Esophagus (tissue), 2 donors: ENCODE measurements around the gene MAPRE2. TPM values are rescaled to one million over a fixed set of nuclear protein-coding genes. Genes with fewer than 3 reads are reported as not detected.

Experiments used
- H3K27ac ChIP-seq, 2 donors: one replicate each; pipeline ENCODE4 v1.5.1; 2013; ENCODE audit warnings: low read depth in 2 of 2, mild to moderate bottlenecking in 2 of 2, inconsistent platforms in 1 of 2, low read length in 1 of 2, moderate library complexity in 1 of 2
- H3K27me3 ChIP-seq, 2 donors: one replicate each; pipeline ENCODE4 v1.6.1; 2013; ENCODE audit warnings: low read length in 2 of 2, control low read depth in 1 of 2, mild to moderate bottlenecking in 1 of 2; ENCODE audit not compliant: insufficient read depth in 2 of 2, control insufficient read depth in 1 of 2
- H3K36me3 ChIP-seq, 2 donors: one replicate each; pipeline ENCODE4 v1.6.1; 2013; ENCODE audit warnings: low read length in 1 of 2; ENCODE audit not compliant: control insufficient read depth in 2 of 2, insufficient read depth in 2 of 2
- H3K4me1 ChIP-seq, 2 donors: one replicate each; pipeline ENCODE4 v1.6.1; 2013; ENCODE audit warnings: low read length in 1 of 2; ENCODE audit not compliant: control insufficient read depth in 2 of 2, insufficient read depth in 2 of 2
- H3K4me3 ChIP-seq, 2 donors: one replicate each; pipeline ENCODE4 v1.5.1; 2013; ENCODE audit warnings: low read length in 2 of 2, mild to moderate bottlenecking in 2 of 2, low read depth in 1 of 2, moderate library complexity in 1 of 2
- H3K9me3 ChIP-seq, 2 donors: one replicate each; pipeline ENCODE4 v1.6.1; 2013; ENCODE audit warnings: mild to moderate bottlenecking in 2 of 2, low read depth in 1 of 2, low read length in 1 of 2, moderate library complexity in 1 of 2; ENCODE audit not compliant: control insufficient read depth in 2 of 2, insufficient read depth in 1 of 2
- WGBS, 2 donors: extraction: QIAGEN DNeasy Blood & Tissue Kit; methylation state at CpG; one replicate each; pipeline ENCODE4 v1.1.7; 2013; 5-methylcytosine and 5-hydroxymethylcytosine counted together
- polyA plus RNA-seq, 2 donors: library from polyadenylated mRNA; stranded (reverse); fragments of 200-250 nt; gene quantifications; one replicate each; pipeline ENCODE4 v1.2.3, GENCODE V29; 2013
- donor health status: healthy with polysubstance abuse.
- donor health status: Bipolar disorder and iron deficiency.

MAPRE2 gene
- polyA plus RNA-seq, 2 donors: 2.4 to 3.5 TPM

DNA sequence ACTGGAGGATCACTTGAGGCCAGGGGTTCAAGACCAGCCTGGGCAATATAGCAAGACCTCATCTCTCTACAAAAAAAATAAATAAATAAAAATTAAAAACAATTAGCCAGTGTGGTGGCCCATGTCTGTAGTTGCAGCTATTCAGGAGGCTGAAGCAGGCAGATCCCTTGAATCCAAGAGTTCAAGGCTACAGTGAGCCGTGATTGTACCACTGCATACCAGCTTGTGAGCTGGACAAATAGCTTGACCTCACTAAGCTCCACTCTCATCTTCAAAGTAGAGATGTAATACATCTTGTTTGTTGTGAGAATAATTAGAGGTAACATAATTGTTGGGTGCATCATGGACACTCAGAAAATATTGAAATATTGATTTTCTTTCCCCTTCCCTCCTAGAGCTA, 31.1 kb upstream of the MAPRE2 start:
- no peak overlapping the region for H3K4me3 ChIP-seq
- no peaks in the 10 kb centered on the region for H3K36me3 ChIP-seq
- 82 to 95% methylated on average over 1 of the region's 1 CpG for WGBS, 2 donors
- no peaks in the 10 kb centered on the region for H3K9me3 ChIP-seq
- H3K27me3 ChIP-seq: peaks cover 0 to 3% of the 10 kb centered on the region in 2 donors
- no peaks in the 10 kb centered on the region for H3K4me1 ChIP-seq
- H3K27ac ChIP-seq: no peak overlapping the region

DNA sequence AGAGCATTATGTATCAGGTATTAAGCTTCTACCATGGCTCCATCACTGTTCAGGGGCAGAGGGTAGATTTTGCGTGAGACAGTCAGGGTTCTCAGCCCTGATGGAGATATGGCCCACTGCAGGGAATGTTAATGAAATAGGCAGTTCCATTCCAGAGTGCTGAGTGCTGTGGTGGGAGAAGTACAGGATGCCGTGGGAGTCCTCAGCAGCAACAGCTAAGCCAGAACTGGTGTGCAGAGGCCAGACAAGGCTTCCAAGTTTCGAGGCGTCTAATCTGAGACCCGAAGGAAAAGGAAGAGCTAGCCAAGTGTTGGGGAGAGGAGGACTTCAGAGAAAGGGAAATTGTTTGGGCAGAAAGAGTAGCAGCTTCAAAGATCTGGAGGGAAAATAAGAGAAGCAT, 30.2 kb upstream of the MAPRE2 start:
- no peaks in the 10 kb centered on the region for H3K9me3 ChIP-seq
- WGBS, 2 donors: 79 to 84% methylated on average over 5 of the region's 5 CpGs

DNA sequence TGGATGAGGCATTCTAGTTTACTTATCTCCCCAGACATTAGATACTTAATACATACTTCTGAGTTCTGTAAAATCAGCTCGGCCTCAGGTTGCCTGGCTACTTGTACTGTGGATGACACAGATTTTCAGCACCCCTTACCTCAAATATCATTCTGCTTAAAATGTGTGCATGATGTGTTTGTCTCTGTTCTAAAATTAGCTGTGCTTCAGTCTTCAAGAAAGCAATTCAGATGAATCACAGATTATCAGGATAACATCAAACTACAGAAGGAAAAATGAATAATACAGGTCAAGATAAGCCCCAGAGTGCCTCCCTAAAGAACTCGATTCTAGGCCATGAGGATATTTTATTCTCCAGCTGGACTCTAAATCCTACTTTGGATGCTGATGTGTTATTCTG, 21.3 kb upstream of the MAPRE2 start:
- H3K36me3 ChIP-seq: no peaks in the 10 kb centered on the region
- H3K9me3 ChIP-seq: no peaks in the 10 kb centered on the region
- WGBS, 2 donors: 78 to 83% methylated on average over 2 of the region's 2 CpGs
- H3K27ac ChIP-seq: no peak overlapping the region
- H3K27me3 ChIP-seq: no peaks in the 10 kb centered on the region
- no peak overlapping the region for H3K4me3 ChIP-seq
- H3K4me1 ChIP-seq: no peaks in the 10 kb centered on the region

More for the DNA sequence above, 30.2 kb upstream of the MAPRE2 start:
- H3K4me3 ChIP-seq: no peak overlapping the region
- H3K27ac ChIP-seq: no peak overlapping the region
- no peaks in the 10 kb centered on the region for H3K36me3 ChIP-seq
- H3K27me3 ChIP-seq: peaks cover 0 to 3% of the 10 kb centered on the region in 2 donors
- H3K4me1 ChIP-seq: no peaks in the 10 kb centered on the region

DNA sequence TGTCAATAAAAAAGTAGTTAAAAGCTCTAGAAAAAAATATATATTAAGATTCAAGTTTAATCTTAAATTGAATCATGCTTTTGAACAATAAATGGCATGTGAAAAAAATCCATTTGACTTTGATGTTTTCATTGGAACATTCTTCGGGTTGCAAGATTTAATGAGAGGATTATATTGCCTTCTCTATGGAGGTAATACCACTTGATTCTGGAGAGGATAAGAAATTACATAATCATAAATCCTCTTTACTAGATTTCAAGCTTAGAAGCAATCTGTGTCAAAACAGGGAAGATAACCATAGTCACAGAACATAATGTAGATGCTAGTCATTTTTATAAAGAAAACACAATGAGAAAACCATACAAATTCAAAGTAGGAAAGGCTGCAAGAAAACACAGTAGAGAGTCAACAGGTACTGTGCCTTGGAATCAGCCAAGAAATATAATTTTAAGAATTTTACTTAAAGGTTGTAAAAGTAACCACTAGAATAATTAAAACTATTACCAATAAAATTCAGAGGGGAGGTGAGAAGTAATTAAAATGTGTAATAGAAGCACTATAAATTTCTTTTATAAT, 18.7 kb upstream of the MAPRE2 start:
- H3K27ac ChIP-seq: no peak overlapping the region
- 77 to 84% methylated on average over 1 of the region's 1 CpG for WGBS, 2 donors
- H3K4me3 ChIP-seq: no peak overlapping the region
- no peaks in the 10 kb centered on the region for H3K9me3 ChIP-seq
- H3K36me3 ChIP-seq: no peaks in the 10 kb centered on the region
- no peaks in the 10 kb centered on the region for H3K4me1 ChIP-seq
- no peaks in the 10 kb centered on the region for H3K27me3 ChIP-seq

DNA sequence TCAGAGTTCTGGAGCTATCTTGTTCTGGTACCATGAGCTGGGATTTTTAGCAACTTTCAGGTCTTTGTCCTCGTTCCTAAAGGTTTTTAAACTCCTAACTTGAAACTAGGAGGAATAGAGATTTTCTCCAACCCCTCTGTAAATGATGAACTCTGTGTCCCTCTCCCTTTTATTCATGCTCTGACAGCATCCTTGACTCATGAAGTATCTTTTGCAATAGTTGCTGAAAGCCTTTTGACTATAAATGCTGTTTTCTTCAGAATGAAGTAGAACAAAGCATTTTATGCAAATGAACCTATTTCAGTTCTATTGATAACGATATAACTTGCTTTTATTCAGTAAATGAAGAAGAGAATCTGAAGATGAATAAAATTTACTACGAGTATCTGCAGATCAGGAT, 17.0 kb upstream of the MAPRE2 start:
- Histone ChIP-seq H3K9me3 (no peaks in the 10 kb centered on the region), H3K36me3 (no peaks in the 10 kb centered on the region), H3K4me3 (no peak overlapping the region), H3K27ac (no peak overlapping the region), H3K4me1 (no peaks in the 10 kb centered on the region), H3K27me3 (no peaks in the 10 kb centered on the region)
- WGBS, 2 donors: 79 to 81% methylated on average over 3 of the region's 3 CpGs

DNA sequence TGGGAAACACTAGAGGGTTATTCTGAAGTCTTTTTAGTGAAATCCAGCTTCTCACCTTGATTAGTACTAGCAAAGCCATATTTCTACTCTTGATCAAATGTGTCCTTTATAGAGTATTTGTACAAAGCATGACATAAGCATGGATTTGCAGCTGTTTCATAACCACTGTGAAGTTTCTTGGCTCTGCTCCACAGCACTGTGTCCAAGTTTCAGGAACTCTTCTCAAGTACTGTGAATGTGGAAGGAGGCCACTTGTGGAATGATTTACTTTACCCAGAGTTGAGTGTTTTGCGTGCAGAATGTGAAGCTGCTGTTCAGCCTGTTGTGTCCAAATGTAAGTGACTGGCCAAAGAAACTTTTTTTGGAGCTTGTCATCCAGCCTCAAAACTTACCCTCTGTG, 16.2 kb upstream of the MAPRE2 start:
- no peak overlapping the region for H3K4me3 ChIP-seq
- no peaks in the 10 kb centered on the region for H3K27me3 ChIP-seq
- no peak overlapping the region for H3K27ac ChIP-seq
- H3K36me3 ChIP-seq: no peaks in the 10 kb centered on the region
- 14 to 18% methylated on average over 1 of the region's 1 CpG for WGBS, 2 donors
- H3K9me3 ChIP-seq: no peaks in the 10 kb centered on the region
- no peaks in the 10 kb centered on the region for H3K4me1 ChIP-seq

DNA sequence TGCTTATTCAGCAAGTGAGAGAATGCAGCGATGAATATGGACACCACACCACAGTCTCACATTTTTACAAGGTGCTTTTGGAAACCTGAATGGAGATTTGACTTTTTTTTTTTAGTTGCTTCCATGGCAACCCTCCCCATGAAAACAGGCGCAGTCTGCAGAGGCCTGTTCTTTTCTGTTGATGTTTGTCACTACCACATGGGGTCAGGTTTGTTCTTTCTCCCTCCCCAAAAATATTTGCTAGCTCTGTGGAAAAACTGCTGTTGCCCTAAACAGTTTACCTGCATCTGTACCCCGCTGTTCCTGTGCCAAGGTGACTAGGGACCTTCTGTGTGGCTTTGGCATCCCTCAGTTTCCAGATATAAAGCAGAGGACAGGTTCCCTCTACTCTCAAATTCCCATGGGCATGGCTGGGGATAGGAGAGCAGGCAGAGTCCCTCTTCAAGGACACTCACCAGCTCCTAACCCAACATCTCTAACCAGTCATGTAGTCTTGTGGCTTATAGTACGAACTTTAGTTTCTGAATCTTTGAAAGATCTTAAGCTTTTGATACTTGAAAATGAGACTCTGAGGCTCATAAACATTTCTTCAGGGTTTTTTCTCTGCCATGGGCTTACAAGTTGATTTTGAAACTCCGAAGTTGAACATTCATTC, 14.7 kb upstream of the MAPRE2 start:
- Histone ChIP-seq H3K9me3 (no peaks in the 10 kb centered on the region), H3K36me3 (no peaks in the 10 kb centered on the region), H3K27me3 (no peaks in the 10 kb centered on the region), H3K4me1 (no peaks in the 10 kb centered on the region), H3K27ac (no peak overlapping the region), H3K4me3 (no peak overlapping the region)
- WGBS, 2 donors: 89 to 91% methylated on average over 5 of the region's 5 CpGs

DNA sequence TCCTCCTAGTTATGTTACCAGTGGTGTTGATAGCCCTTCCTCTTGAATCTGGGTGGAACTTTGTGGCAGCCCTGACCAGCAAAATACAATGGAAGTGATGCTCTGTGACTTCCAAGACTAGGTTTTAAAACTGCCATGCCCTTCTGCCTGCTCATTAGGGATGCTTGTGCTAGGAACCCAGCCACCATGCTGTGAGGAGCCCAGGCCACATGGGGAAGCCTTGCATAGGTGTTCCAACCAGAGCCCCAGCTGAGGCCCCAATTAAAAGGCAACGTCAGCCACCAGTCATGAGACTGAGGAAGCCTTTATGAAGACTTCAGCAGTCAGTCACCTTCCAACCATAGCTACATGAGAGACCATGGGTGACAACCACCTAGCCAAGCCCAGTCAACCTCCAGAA, 14.0 kb upstream of the MAPRE2 start:
- 88 to 90% methylated on average over 1 of the region's 1 CpG for WGBS, 2 donors
- no peaks in the 10 kb centered on the region for H3K36me3 ChIP-seq
- H3K27ac ChIP-seq: no peak overlapping the region
- H3K9me3 ChIP-seq: no peaks in the 10 kb centered on the region
- no peaks in the 10 kb centered on the region for H3K4me1 ChIP-seq
- no peak overlapping the region for H3K4me3 ChIP-seq
- no peaks in the 10 kb centered on the region for H3K27me3 ChIP-seq

DNA sequence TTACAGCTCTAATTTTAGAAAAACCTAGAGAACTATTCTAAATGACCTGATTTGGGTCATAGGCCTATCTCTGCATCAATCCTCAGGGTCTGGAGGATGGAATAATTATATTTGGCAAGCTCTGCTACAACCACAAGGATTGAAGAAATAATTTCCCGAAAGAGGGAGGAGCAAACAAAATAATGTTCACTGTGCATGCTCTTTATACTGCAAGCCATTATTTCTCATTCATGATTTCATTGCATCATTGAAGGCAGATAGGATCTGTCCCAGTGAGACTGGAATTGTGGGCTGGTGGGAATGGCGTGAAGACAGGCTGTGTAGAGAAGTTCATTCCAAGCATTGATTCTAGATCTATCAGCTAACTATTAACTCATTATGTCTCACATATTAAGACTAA, 12.7 kb upstream of the MAPRE2 start:
- Histone ChIP-seq H3K27ac (no peak overlapping the region), H3K36me3 (no peaks in the 10 kb centered on the region)

DNA sequence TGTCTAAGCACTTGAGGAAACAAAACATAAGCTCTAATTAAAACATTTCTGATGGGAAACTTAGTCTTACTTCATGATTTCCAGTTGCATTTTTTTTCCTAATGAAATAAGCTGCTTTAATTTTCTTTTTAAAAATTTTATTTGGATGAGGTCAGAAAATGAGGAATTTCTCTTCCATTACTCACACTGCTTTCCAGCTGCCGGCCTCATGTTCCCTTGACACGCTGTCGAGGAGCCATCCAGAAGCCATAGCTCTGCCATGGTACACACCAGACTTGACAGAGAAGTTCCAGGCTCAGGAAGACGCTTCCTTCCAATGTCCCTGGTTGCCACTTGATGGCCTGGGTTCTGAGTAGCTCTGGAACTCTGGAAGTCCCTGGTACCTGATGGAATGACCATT, 12.1 kb upstream of the MAPRE2 start:
- Histone ChIP-seq H3K27ac (no peak overlapping the region), H3K4me3 (no peak overlapping the region)
- WGBS, 2 donors: 74 to 82% methylated on average over 4 of the region's 4 CpGs

More for the DNA sequence above, 12.7 kb upstream of the MAPRE2 start:
- Histone ChIP-seq H3K4me1 (no peaks in the 10 kb centered on the region), H3K9me3 (no peaks in the 10 kb centered on the region), H3K27me3 (no peaks in the 10 kb centered on the region), H3K4me3 (no peak overlapping the region)
- 88 to 89% methylated on average over 2 of the region's 2 CpGs for WGBS, 2 donors

More for the DNA sequence above, 12.1 kb upstream of the MAPRE2 start:
- Histone ChIP-seq H3K27me3 (no peaks in the 10 kb centered on the region), H3K4me1 (no peaks in the 10 kb centered on the region), H3K36me3 (no peaks in the 10 kb centered on the region), H3K9me3 (no peaks in the 10 kb centered on the region)
